KG1 (cell line): ENCODE data around the gene TSPAN5.

ENCODE experiments used
- DNase-seq: peaks from one replicate; lab custom pipeline; 2025; lab: John Stamatoyannopoulos, UW

Gene TSPAN5

DNA sequence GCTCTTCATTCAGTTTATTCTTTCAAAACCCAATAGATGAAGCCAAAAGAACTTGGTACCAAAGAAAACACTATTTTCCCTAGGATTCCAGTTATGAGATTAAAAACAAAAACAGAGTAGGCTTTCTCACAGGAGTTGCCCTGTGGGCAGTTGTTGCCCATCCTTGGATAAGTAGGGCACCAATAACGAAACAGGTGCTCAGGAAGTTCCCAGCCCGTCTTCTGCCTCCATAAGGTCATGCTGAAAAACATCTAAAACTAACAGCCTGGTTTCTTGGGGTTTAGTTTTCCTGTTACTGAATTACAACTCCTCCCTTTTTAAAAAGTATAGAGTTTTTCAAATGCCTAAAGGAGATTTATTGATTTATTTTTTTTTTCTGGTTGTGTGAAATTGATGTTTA lies 14.7 kb downstream of the TSPAN5 start:
- no peak for DNase-seq

DNA sequence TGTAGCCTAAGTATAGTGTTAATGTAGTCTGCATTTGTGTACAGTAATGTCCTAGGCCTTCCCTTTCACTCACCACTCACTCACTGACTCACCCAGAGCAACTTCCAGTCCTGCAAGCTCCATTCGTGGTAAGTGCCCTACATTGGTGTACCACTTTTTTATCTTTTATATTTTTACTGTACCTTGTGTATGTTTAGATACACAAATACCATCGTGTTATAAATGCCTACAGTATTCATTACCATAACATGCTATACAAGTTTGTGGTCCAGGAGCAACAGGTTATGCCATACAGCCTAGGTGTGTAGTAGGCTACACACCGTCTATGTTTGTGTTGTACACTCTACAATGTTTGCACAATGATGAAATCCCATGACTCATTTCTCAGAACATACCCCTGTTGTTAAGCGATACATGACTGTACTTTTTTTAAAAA lies 15.4 kb downstream of the TSPAN5 start:
- no peak for DNase-seq

- DNase-seq = no peak
These were observed 16.3 kb downstream of the TSPAN5 start for GRCh38 chr4:98641906-98642668.

- DNase-seq = no peak
These were observed 17.0 kb downstream of the TSPAN5 start for GRCh38 chr4:98641376-98641775.

DNA sequence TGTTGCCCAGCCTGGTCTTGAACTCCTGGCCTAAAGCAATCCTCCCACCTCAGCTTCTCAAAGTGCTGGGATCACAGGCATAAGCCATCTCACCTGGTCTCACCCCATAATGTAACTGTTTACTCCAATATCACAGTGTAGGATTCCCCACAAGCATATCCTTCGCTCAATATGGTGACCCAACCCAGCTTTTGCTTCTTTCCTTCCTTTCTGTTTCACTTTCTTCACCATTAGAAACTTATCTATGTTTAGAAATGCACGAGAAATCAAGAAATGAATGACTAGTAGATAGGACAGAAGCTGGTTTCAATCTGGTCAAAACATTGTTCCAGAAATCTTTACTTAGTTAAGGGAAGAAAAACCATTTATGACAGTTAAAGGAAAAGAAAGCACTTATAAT lies 18.9 kb downstream of the TSPAN5 start:
- no peak for DNase-seq

- DNase-seq = no peak
These were observed 19.3 kb downstream of the TSPAN5 start for GRCh38 chr4:98639108-98639507.

- no peak for DNase-seq
These were observed 19.8 kb downstream of the TSPAN5 start for GRCh38 chr4:98638661-98639060.

DNA sequence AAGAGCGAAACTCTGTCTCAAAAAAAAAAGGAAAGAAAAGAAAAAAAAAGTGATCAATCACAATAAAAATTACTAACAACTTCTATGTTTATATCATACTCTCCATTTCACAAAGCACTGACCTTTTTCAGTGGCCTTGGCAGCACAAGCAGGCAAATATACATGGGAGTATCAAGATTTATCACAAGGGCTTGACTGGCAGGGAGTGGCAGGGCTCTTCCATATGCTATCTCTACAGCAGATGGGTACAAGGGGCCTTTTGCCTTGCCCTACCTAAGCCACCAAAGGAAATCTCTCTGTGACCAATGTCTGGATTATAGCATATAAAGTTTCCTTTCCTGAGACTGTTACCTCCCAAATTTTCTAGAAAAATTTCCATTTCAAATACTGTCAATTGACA lies 24.4 kb downstream of the TSPAN5 start:
- DNase-seq = no peak

- no peak for DNase-seq
These were observed 25.3 kb downstream of the TSPAN5 start for GRCh38 chr4:98633159-98633558.

GRCh38 chr4:98632258-98632657 lies 26.2 kb downstream of the TSPAN5 start:
- DNase-seq = no peak

- DNase-seq = no peak
These were observed 26.9 kb downstream of the TSPAN5 start for GRCh38 chr4:98631506-98631905.

GRCh38 chr4:98630737-98631454 lies 27.5 kb downstream of the TSPAN5 start:
- no peak for DNase-seq

DNA sequence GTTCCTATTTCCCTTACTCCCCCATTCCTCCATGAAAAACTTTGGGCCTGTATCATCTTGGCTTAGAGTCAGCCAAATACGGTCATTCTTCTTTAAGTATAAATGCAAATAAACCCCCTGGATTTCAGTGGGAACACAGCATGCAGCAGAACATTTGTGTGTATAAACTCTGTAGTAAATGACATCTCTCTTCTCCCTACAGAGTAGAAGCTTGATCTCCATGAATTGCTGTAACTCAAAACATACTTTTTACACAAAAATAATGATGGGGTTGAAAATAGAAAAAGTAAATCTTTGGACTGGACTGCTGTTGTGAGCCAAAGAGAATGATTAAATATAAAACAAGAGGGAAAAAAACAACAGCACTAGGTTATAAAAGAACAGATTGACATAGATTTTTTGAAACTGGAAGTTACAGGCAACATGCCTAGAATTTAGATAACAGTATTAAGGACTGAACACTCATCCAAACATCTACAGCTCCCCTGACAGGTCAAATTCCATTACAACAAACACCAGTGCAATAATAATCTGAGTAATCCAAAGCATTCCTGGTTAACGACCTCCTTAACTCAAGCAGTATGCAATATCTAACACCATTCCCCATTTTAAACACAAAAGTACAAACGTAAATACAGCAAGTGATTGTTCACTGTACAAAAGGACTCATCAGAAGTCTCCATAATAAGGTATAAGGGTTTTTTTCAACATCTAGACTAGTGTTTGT lies 30.7 kb downstream of the TSPAN5 start:
- no peak for DNase-seq

DNA sequence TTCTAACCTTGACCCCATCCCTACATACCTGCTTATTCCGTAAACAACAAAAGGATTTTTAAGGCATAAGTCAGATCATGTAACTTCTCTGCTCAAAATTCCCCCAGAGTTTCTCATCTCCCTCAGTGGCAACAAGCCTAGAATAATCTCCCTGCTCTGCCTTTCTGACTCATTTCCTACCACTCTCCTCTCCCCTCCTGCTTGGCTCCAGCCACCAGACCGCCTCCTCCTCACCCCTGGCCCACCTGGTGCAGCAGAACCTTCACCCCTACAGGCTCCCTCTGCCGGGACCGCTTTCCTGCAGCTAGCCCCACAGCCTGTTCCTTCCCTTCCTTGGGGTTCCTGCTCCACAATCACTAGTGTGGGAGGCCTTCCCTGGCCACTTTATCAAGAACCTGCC lies 32.1 kb downstream of the TSPAN5 start:
- no peak for DNase-seq

GRCh38 chr4:98625920-98626319 lies 32.5 kb downstream of the TSPAN5 start:
- no peak for DNase-seq

DNA sequence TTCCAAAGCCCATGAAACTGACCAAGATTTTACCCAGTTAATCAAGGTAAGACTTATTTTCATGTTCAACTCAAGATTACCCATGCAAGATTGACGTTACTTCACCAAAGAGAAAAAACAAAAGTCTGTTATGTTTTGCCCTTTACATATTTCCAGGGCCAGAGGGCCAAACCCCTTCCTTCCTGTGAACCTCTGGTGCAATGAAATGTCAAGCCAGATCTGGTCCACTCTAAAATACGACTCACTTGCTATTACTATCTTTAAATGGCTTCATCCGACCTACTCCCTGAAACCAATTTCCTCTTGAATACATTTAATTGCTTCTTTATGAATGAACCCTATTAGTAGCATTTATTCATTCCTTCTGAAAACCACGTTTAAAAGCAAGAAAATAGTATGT lies 33.0 kb downstream of the TSPAN5 start:
- no peak for DNase-seq

- DNase-seq = no peak
These were observed 33.8 kb downstream of the TSPAN5 start for GRCh38 chr4:98624642-98625041.

GRCh38 chr4:98624144-98624543 lies 34.3 kb downstream of the TSPAN5 start:
- no peak for DNase-seq

- DNase-seq = no peak
These were observed 35.1 kb downstream of the TSPAN5 start for GRCh38 chr4:98623126-98623802.

DNA sequence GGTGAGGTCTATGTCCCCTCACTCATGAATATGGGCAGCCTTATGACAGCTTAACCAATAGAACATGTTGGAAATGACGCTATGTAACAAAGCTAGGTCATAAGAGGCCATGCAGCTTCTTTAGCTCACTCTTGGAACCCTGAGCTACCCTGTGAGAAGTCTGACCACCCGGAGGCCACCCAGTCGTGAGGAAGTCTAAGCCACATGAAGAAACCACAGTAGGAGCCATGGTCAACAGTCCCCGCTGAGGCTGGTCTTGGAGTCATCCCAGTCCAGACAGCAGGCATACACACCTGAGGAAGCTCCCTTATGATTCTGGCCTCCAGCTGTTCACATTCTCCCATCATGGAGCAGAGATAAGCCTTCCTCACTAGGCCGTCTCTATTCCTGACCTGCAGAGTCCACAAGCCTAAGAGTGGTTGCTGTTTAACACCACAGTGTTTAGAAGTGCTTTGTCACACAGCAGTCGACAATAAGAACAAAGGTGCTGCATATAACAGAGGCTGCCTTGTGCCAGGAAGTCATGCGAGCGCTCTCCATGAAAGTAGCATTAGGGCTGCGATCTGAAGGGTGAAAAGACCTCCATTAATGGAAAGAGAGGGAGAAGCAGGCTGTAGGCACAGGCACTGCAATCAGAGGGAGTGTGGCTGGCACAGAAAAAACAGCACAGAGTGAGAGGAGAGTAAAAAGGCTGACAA lies 38.2 kb downstream of the TSPAN5 start:
- DNase-seq = no peak

GRCh38 chr4:98619180-98619579 lies 39.2 kb downstream of the TSPAN5 start:
- DNase-seq = no peak

DNA sequence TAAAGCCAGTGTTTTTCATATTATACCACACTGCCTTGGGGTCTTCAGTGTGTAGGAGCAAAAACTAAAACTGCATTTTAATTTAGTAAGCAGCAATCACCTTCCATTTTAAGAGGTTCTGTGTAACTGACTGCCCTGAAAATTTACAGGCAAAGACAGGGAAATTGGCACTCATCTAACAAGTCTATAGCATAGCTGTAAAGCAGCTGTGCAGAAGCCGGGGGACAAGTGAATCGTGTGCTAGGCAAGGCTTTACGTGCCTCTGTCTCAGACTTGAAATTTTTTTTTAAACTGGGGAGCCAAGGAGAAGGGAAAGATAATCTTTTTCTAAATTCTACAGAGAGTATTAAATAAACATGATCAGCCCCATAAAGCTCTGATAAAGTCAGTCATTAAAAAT lies 39.7 kb downstream of the TSPAN5 start:
- no peak for DNase-seq
